Gastrocnemius medialis (tissue), 4 donors: ENCODE results near the gene ZNF205.

ENCODE experiments used
- CTCF ChIP-seq, 5 experiments: fragments of 450-650 bp in 3 of 5; fragments of 200-600 bp in 2 of 5; sonication (generic) in 2 of 5; IDR thresholded peaks in 4 of 5; conservative IDR thresholded peaks in 1 of 5; 1 replicate in 4 of 5; 2 replicates in 1 of 5; pipeline ENCODE4 v1.5.1; 2016 to 2019; ENCODE audit warnings: antibody characterized with exemption in 5 of 5, mild to moderate bottlenecking in 3 of 5, moderate library complexity in 3 of 5
- POLR2A ChIP-seq, 2 donors: fragments of 450-650 bp; IDR thresholded peaks; one replicate each; pipeline ENCODE4 v1.6.1; 2017; ENCODE audit warnings: antibody characterized with exemption in 2 of 2, mild to moderate bottlenecking in 2 of 2, moderate library complexity in 2 of 2

GRCh38 chr16:3065742-3066439 is 46.5 kb upstream of the ZNF205 start:
- TF ChIP-seq POLR2A (IDR thresholded peaks at IDR 0.05) (no peak), CTCF (IDR thresholded peaks at IDR 0.05 in 4 of 5, conservative IDR thresholded peaks at IDR 0.05 in 1 of 5) (no peak)
